DMS153 (cell line): ENCODE measurements around the gene AJM1.
"Not testable (repeated sequence)": the region's sequence is repeated elsewhere in the genome, so short reads cannot be mapped to it uniquely, and the experiment has no call there.

Source experiments
- DNase-seq: peaks from one replicate; lab custom pipeline; 2025; lab: John Stamatoyannopoulos, UW

The AJM1 gene

GRCh38 chr9:136831720-136832104, 10.6 kb upstream of the AJM1 start:
- DNase-seq = no peak

GRCh38 chr9:136832581-136832980, 9.7 kb upstream of the AJM1 start:
- DNase-seq = no peak

- DNase-seq = not testable (repeated sequence)
These were observed 8.8 kb upstream of the AJM1 start for GRCh38 chr9:136833381-136834048.

DNA sequence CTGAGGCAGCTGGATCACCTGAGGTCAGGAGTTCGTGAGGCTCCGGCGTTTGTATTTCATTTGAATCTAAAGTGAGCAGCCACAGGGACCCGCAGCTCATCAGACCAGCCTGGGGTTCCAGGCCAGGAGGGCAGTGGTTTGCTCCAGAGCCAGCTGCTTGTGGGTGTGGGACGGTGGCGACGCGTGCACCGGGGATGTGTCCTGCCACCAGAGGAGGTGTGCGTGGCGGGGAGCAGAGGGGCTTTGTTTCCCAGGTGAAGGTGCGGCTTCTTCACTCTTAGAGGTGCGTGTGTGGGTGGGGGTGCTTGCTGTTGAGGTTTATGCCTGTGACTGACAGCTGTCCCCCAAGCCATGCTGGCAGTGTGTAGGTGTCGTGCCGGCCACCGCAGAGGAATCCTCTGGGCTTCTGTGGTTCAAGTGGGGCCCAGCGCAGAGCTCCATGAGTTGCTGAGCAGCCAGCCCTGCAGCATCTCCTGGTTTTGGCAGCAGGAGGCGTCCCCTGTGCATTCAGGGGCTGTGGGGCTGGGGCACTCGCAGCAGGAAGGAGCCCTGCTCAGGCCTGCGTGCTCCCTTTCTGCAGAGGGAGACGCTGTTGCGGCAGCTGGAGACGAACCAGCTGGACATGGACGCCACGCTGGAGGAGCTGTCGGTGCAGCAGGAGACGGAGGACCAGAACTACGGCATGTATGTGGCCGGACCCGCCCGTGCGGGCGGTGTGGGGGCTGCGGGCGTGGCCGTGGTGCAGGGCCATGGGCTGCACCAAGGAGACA, 6.9 kb upstream of the AJM1 start:
- no peak for DNase-seq

DNA sequence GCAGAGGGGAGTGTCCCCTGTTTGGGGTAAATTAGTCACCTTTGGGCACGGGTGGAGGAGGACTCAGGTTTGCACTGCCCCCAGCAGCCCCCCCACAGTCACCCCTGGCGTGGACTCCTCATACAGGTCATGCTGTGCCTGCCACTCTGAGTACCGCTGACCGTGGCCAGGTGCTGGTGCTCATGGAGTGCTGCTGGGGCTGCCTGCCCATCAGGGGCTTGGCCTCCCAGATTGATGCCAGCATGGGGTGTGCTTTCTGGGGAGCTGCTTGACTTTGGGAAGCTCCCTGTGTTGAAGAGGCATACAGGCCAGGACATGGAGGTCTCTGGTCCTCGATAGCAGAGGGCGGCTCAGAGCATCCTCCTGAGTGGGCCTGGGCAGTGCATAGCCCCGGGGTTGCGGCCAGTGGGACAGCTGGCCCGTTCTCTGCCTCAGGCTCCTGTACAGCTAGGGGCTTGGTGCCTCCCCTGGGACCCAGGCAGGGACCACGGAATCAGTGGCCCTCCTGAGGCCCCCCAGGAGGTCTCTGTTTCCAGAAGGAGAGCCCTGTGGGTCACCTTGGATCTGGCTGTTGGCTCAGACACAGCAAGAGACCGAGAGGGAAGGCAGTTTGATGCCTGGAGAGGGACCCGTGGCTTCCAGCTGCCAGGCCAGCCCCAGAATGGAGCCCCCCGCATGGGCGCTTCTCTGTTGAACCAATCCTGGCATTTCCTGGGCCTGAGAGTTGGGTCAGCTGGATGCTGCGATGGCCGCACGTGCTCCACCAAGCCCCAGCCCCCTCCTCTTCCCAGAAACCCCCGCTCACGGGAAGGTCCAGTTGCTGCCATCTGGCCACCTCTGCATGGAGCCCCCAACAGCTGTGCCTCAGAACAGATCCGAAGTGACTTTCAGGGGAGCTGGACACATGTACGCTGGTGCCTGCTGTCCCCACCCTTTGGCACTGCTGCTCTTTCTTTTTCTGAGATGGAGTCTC, 6.1 kb upstream of the AJM1 start:
- DNase-seq = no peak

DNA sequence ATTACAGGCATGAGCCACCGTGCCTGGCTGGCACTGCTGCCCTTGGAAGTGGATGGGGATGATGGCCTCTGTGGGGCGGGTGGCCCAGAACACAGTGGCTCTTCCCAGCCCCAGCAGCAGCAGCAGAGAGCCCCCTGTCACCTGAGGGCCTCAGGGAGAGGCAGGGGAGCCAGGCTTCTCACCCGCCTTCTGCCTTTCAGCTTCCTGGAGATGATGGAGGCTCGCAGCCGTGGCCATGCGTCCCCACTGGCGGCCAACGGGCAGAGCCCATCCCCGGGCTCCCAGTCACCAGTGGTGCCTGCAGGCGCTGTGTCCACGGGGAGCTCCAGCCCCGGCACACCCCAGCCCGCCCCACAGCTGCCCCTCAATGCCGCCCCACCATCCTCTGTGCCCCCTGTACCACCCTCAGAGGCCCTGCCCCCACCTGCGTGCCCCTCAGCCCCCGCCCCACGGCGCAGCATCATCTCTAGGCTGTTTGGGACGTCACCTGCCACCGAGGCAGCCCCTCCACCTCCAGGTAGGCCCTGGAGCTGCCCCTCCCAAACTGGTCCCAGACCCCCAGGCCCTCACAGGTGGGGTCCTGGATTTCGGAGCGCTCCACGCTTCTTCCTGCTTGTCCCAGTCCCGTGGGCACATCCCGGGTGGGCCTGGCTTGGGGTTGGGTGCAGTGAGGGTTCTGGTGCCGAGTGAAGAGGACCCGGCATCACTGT, 5.0 kb upstream of the AJM1 start:
- DNase-seq = no peak

DNA sequence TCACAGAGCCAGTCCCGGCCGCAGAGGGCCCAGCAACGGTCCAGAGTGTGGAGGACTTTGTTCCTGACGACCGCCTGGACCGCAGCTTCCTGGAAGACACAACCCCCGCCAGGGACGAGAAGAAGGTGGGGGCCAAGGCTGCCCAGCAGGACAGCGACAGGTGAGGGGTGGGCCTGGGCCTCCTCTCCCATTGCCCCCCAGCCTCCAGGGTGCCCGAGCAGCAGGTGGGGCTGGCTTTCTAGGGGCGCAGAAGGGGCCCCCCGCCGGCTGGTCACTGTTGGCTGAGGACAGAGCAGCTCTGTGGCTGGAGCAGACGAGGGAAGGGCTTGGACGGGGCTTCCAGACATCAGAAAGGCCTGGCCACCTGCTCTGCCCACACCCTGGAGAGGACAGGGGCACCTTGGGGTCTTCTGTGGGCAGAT, 4.4 kb upstream of the AJM1 start:
- DNase-seq = not testable (repeated sequence)

DNA sequence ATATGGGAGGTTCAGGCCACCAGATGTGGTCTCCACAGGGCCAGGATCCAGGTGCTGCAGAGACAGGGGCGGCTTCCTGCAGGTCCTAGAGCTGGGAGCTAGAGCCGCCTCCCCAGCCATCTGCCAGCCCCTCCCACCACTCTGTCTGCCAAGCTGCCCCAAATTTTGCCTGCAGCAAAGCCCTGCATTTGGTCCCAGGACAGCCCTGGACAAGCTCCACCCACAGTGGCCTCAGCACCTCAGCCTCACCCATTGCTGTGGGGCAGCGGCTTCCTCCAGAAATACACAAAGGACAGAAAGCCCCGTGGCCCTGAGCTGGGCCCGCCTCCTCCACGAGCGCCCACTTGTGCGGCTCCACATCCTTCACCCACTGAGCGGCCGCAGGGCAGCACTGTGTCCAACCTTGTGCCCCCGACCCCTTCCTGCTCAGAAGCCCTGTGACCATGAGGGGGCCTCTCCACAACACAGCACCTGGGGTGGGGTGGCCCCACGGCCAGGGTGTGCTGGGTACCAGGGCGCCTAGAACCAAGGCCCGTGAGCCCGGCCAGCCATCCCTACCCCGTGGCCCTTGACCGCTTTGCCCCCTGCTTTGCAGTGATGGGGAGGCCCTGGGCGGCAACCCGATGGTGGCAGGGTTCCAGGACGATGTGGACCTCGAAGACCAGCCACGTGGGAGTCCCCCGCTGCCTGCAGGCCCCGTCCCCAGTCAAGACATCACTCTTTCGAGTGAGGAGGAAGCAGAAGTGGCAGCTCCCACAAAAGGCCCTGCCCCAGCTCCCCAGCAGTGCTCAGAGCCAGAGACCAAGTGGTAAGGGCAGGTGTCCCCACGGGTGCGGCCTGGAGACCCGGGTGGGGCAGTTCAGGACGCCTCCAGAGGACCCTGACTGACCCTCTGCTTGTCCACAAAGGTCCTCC, 3.7 kb upstream of the AJM1 start:
- no peak for DNase-seq

- DNase-seq = no peak
These were observed 2.8 kb upstream of the AJM1 start for GRCh38 chr9:136839229-136840139.

DNA sequence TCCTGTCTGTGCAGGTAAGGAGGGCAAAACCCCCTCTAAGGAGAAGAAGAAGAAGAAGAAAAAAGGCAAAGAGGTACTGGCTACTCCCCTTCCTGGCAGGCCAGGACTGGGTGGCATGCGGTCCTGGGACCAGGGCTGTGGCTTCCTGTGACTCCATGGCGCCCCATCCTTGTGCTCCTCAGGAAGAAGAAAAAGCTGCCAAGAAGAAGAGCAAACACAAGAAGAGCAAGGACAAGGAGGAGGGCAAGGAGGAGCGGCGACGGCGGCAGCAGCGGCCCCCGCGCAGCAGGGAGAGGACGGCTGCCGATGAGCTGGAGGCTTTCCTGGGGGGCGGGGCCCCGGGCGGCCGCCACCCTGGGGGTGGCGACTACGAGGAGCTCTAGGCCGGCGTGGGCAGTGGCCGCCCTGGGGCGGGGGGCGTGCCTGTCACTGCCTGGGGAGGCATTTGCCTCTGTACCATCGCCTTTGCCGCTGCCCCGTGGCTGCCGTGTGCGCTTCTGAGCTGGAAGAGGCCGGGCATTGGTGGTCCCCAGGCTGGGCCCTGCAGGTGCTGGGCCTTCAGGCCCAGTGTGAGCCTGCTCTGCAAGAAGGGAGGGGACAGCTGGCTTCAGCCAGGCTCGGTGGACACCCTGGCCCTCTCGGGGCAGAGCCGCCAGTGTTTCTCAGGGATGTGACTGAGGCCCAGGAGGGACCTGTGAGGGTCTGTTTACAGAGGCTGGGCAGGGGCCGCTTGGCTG, 2.0 kb upstream of the AJM1 start:
- DNase-seq = no peak

GRCh38 chr9:136840877-136841645, 1.2 kb upstream of the AJM1 start:
- peak; percentile 78 for DNase-seq

- peak; percentile 39 for DNase-seq
These were observed 465 bp upstream of the AJM1 start for GRCh38 chr9:136841646-136842379.

DNA sequence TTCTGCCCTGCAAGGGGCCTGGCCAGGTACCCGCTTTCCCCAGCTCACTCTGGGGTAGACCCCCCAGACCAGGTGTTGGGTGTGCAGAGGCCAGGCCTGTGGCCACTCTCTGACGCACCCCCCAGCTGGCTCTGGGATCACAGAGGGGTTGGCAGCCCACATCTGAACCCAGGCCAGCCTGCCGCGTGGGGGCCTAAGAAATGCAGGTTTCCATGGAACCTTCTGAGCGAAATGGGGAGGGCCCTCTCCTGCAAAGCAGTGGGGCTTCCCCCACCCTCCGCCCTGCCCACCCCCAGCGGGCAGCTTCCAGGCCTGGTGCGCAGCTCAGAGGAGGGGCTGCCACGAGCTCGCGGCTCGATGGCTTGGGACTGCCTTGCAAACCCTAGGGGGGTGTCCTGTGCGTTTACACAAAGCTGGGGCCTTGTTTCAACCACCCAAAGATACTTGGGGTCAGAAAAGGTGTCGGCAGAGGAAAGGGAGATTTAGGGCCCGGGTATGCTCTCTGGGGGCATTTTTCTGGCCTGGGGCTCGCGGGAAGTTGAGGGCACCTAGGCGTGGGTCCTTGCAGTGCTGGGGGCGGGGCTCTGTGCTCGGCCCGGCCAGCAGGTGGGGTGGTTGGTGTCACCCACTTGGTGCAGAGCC, 1.0 kb downstream of the AJM1 start:
- not testable (repeated sequence) for DNase-seq

GRCh38 chr9:136843801-136844740, 1.8 kb downstream of the AJM1 start:
- not testable (repeated sequence) for DNase-seq

DNA sequence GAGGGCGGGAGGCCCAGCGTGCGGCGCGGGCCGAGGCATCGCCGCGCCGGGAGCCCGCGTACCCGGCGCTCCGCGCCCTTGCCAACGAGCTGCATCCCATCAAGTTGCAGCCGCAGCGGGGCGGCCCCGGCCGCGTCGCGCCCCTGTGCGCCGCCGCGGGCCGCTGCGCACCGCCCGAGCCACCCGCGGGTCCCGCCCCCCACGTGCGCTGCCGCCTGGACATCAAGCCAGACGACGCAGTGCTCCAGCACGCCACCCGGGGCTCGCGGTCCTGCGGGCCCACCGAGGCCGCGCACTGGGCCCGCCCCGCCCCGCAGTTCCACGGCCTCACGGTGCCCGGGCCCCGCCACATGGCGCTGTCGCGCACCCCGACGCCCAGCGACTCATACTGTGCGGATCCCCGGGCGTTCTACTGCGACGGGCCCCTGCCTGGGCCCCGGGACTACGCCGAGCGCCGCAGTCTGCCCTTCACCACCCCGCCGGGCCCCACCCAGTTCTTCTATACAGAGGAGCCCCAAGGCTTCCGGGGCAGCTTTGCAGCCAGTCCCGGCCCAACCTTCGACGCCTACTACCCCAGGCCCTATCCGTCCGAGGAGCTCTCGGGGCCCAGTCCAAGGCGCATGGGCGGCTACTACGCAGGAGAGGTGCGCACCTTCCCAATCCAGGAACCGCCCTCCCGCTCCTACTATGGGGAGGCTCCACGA, 2.6 kb downstream of the AJM1 start:
- no peak for DNase-seq
